RWPE1 (cell line): Measurements from ENCODE around the gene TBL1X.
A peak's percentile ranks its signal among the peaks of the same experiment; 100 is the strongest.

Experiments used
- CTCF ChIA-PET: fragments of 350-600 bp; sonication (Branson Sonifier 250); formaldehyde crosslinking; extraction: SDS; loops from one replicate; lab custom pipeline; 2021; lab: Yijun Ruan, JAX
- POLR2A ChIA-PET: fragments of 400-600 bp; formaldehyde crosslinking; extraction: SDS; loops from one replicate; lab custom pipeline; 2020; ENCODE audit warnings: antibody characterized with exemption; ENCODE audit not compliant: low non-redundant PET; lab: Yijun Ruan, JAX
- DNase-seq: peaks from one replicate; pipeline ENCODE4 v3.0.0; 2012; ENCODE audit warnings: low spot score
- H3K27ac ChIP-seq: fragments of 450-650 bp; 2 replicates; pipeline ENCODE4 v1.5.1; 2017
- TF ChIP-seq, protein P1 (sequence below): fragments of 450-650 bp; conservative IDR thresholded peaks from 2 replicates; pipeline ENCODE4 v1.5.1; 2017; ENCODE audit warnings: low read depth, mild to moderate bottlenecking

TBL1X gene

DNA sequence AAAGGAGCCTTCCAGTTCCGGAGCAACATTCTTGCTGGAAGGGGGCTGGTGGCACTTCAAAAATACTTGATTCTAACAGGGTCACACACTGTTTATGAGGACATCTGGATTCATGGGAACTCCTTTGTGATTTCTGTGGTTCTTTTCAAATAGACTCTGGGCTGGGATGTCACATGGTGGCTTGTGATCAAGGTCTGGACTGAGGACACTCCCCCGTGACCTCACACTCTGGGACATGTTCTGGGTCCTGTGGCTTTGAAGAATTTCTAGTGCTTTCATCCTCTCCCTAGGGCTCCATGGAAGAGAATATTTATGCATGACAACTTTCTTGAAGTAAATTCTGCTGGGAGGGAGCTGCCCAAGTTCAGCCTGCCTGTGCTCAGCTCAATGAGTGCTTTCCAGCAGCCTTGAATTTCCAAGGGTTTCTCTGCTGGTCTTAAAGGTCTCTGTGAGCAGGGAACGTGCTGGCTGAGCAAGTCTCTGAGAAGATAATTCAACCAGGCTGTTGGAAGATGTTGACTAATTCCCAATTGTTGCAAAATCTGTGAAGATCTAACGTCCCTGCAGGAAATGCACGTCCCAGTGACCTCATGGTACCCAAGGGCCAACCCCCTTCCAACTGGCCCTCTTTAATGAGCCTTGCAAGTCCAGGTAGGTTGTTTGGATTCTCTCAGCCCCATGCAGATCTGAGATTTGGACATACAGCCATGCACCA is 264.5 kb downstream of the TBL1X start:
- CTCF ChIA-PET, result interaction anchor here (0.6 kb wide), 1 partner anchor 71 kb away, joined by 3 read pairs; no protein-coding TSS in a partner anchor

DNA sequence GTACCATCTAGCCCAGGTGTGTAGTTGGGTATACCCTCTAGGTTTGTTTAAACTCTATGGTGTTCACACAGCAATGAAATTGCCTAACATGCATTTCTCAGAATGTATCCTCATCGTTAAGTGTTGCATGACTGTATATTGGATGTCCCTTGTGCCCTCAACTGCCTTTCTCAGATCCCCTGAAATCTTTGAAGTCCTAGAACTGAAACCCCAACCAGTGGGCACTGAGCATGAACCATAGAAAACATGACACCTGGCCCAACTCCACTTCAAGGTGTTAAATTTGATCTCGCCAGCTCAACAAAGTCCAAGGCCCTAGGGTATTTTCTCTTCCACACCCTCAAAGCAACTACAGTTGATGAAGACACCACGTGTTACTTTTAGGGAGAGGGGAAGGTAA is 265.2 kb downstream of the TBL1X start:
- TF ChIP-seq, protein P1, sequence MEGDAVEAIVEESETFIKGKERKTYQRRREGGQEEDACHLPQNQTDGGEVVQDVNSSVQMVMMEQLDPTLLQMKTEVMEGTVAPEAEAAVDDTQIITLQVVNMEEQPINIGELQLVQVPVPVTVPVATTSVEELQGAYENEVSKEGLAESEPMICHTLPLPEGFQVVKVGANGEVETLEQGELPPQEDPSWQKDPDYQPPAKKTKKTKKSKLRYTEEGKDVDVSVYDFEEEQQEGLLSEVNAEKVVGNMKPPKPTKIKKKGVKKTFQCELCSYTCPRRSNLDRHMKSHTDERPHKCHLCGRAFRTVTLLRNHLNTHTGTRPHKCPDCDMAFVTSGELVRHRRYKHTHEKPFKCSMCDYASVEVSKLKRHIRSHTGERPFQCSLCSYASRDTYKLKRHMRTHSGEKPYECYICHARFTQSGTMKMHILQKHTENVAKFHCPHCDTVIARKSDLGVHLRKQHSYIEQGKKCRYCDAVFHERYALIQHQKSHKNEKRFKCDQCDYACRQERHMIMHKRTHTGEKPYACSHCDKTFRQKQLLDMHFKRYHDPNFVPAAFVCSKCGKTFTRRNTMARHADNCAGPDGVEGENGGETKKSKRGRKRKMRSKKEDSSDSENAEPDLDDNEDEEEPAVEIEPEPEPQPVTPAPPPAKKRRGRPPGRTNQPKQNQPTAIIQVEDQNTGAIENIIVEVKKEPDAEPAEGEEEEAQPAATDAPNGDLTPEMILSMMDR, result no peak
- POLR2A ChIA-PET, result no interaction called here
- no peak for DNase-seq
- CTCF ChIA-PET, result no interaction called here
- no peak overlapping the region for H3K27ac ChIP-seq

More for the DNA sequence above, 264.5 kb downstream of the TBL1X start:
- DNase-seq, result no peak
- TF ChIP-seq, protein P1, result no peak
- POLR2A ChIA-PET, result no interaction called here
- H3K27ac ChIP-seq, result no peak overlapping the region

GRCh38 chrX:9730752-9731151 is 265.9 kb downstream of the TBL1X start:
- CTCF ChIA-PET, result no interaction called here
- TF ChIP-seq, protein P1, result no peak
- no peak overlapping the region for H3K27ac ChIP-seq
- peak; percentile 1 for DNase-seq
- POLR2A ChIA-PET, result no interaction called here

DNA sequence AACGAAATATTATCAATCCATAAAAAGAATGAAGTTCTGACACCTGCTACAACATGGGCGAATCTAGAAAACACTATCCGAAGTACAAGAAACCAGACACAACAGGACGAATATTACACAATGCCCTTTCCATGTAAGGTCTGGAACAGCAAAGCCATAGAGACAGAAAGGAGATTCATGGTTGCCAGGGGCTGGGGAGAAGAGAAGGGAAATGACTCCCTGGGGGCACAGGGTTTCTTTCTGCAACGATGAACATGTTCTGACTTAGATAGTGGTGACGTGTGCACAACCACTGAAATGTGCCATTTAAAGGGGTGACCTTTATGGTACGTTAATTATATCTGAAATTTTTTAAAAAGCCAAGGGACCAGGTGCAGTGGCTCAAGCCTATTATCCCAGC is 272.5 kb downstream of the TBL1X start:
- POLR2A ChIA-PET, result no interaction called here
- TF ChIP-seq, protein P1, result no peak
- CTCF ChIA-PET, result no interaction called here
- peak; percentile 6 for DNase-seq
- H3K27ac ChIP-seq, result no peak overlapping the region

DNA sequence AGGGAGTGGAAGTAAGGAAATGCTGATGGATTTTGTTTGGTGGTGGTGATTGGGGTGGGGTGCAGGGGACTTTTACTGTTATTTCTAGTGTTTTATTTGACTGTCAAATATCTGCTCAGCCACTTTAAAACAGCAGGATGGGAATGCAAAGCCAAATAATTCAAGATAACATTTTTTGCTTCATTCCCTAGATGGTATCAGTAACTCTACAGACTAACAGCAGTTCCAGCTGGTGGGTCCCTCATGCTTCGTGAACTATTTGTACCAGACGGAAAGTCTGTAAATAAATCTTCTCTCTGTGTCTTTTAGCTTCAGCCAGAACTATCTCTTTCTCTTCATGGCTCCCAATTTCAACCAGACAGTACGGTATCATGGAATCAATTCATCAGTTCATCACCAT is 273.3 kb downstream of the TBL1X start:
- CTCF ChIA-PET, result no interaction called here
- no peak overlapping the region for H3K27ac ChIP-seq
- DNase-seq, result no peak
- POLR2A ChIA-PET, result no interaction called here
- TF ChIP-seq, protein P1, result no peak

GRCh38 chrX:9739130-9739529 is 274.3 kb downstream of the TBL1X start:
- TF ChIP-seq, protein P1, result no peak
- H3K27ac ChIP-seq, result no peak overlapping the region
- DNase-seq, result no peak
- CTCF ChIA-PET, result no interaction called here
- POLR2A ChIA-PET, result no interaction called here
